NCI-H82 treated with DMSO at 0.1 percent for 48 hours (cell line): ENCODE data around the gene AGPAT1.
"Not testable (repeated sequence)": the region's sequence is repeated elsewhere in the genome, so short reads cannot be mapped to it uniquely, and the experiment has no call there.

Experiments used
- DNase-seq: peaks from one replicate; lab custom pipeline; 2025; ENCODE audit not compliant: unreplicated experiment; lab: John Stamatoyannopoulos, UW

The AGPAT1 gene, protein sequence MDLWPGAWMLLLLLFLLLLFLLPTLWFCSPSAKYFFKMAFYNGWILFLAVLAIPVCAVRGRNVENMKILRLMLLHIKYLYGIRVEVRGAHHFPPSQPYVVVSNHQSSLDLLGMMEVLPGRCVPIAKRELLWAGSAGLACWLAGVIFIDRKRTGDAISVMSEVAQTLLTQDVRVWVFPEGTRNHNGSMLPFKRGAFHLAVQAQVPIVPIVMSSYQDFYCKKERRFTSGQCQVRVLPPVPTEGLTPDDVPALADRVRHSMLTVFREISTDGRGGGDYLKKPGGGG

DNA sequence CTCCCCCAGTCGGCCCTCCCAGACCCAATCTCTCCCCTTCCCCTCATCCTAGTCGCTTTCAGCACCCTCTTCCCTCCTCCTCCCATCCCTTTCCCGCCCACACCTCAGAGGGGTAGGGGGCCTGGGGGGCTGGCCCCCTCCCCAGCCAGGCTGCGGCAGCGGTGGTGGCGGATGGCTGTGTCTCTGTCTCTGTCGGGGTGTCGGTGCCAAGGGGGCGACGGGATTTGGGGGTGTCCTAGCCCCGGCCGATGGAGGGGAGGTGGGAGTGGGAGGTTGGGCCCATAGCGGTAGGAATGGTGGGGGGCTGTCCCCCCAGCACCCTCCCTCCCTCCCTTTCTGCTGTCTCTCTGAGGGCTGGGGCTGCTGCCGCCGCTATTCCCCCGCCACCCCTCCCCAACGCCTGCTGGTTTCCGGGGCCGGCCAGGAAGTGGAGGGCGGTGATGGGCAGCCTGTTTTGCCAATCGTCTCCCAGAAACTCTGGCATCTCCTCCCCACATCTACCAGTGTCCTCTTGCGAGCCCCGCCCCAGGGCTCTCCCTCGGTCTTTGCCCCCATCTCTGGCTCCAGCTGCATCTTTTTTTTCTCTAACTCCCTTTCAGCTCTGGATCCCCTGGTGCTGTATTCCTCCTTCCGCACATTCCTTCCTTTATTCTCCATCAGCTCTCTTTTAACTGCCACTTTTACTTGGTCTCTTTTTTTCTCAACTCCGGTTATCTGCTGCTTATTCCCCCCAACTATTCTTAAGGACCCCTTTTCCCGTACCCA is at the start of gene AGPAT1:
TSS of gene AGPAT1 (minus strand) at position 374 of the 765 bp plus-strand sequence. CDS start 4,588 bp downstream, outside the sequence.
- peak; percentile 89 for DNase-seq

DNA sequence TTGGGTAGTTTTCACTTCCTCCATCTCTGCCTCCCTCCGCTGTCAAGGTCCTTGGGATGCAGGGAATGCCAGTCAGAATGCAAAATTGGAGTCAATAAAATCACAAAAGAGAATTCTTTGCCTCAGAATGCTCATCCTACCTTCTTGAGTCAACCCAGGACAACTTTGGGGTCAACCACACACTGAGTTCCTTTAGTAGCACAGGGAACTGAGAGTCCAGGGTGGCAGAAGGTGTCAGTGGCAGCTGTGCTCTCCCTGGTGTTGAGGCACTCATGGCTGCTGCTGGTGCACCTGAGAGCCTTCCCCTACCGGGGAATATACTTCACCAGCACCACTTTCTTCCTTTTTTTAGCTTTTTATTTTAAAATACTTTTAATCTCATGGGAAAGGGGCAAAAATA is 48.8 kb upstream of the AGPAT1 start:
- no peak for DNase-seq

DNA sequence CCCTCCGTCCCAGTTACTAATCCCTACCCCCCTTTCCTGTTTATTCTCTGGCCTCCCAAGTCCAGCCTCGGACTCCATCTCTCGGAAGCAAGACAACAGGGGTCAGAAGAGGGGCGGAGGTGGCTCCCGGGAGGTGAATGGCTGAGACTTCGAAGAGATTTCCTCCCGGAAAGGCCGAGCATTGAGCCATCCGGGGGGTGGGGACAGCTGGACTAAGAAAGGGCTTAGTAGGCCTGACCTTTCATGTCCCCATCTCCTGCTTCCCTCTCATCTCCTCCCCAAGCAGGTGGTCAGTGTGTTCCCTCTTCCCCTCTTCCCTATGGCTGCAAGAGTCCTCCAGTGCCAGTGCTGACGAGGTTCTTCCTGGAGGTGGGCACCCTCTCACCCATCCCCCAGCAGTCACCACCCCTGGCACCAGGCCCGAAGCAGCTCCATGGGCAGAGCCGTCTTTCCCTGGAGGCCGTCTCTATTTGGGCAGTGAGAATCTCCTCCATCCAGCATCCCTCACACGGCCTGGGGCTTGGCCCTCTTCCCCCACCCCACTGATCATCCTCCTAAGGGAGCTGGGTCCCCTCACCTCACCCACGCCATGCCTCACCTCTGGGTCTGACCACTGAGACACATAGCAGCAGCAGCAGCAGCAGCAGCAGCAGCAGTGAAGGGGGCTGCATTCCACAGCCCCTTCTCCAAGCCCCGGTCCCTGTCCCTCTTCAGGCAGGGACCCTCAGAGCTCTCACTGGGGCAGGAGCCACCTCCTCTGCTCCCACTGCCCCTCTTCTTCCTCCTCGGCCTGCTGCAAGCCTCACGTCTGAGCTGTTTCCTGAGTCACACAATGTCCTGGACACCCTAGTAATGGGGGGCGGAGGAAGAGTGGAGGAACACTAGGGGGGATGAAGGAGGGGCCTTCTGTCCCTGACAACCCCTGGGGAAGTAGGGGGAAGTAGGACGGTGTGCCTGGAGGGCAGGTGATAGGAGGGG is 47.7 kb upstream of the AGPAT1 start, which contains the start of gene NOTCH4:
TSS of gene NOTCH4 (minus strand) at position 810 of the 978 bp plus-strand sequence. CDS start at position 671, 139 bp downstream.
- DNase-seq: no peak

DNA sequence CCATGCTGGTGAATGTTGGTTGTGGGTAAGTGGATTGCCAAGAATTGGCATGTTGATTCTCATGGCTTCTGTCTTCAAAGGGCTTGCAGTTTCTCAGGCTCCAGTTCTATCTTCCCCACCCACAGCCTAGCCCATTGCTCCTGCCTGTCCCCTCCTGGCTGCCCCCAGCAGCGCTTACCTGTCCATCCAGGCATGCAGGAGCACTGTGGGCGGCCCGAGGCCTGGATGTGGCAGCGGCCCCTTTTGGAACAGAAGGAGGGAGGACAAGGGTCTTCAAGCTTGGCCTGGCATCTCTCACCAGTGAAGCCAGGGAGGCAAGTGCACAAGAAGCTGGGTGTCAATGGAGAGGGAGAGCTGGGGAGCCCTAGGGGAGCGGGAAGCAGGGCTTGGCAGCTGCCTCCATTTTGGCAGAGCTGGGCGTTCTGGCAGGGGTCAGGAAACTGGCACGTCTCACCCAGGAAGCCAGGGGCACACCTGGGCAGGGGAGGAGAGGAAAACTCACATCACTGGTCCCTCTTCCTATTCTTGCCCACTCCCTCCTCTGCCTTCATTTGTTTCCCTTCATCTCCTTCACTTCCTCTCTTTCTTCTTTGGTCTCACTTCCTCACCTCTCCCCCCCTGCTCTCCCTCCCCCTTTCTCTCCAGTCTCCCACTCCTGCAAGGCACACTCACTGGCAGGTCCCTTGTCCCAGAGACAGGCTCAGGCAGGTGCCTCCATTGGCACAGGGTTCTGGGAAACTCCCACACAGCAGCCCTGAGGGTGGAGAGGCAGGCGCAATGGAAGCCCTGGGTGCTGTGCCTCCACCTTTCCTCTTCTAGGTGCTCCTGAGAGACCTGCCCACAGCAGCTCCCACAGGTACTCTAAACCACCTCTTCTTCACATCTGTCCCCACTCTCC is 46.7 kb upstream of the AGPAT1 start:
- no peak for DNase-seq

DNA sequence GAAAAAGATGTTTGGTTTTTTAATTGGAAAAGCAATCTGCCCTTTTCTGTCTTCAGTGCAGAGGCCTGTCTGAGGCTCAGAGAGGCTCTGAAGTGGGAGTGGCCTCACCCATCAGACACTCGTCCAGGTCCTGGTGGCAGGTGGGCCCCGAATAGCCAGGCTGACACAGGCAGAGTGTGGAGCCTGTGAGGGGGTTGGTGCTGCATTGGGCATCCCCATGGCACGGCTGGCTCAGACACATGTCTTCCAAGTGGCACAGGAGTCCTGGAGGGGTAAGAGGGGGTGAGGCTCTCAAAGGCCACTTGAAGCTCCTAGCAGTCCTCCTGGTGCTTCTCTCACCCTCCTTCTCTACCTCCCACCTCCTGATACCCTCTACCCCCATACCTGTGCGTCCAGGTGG is 44.1 kb upstream of the AGPAT1 start:
- no peak for DNase-seq

DNA sequence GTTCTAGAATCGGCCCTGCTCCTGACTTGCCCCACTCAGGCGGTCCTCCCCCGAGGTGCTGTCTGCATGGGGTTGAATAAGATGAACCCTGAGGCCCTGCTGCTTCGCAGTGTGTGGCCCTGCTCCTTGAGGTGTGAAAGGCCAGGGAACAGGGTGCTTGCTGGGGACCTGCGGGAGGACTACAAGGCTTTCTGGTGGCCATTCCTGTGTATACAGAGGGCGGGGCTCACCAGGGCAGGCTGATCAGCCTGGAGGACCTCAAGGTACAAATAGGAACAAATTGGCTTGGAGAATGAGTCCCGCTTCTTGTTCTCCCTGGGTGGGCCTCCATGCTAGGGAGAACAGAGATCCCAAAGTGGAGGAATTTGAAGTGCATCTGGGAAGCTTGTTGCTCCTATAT is 42.3 kb upstream of the AGPAT1 start:
- DNase-seq: no peak

DNA sequence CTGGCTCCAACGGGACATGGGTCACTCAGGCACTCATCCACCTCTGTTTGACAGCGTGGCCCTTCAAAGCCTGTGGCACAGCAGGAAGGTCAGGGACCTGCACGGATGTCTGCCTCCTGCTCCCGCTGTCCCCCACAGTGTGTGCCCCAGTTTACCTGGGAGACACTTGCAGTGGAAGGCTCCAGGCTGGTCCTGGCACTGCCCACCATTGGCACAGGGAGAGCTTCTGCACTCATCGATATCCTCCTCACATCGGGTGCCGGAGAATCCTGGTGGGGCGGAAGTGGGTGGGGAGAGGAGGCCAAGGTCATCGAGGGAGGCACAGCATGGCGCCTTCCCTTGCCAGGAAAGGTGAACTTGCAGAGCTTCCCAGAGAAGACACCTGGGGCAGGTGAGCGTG is 41.1 kb upstream of the AGPAT1 start:
- no peak for DNase-seq

DNA sequence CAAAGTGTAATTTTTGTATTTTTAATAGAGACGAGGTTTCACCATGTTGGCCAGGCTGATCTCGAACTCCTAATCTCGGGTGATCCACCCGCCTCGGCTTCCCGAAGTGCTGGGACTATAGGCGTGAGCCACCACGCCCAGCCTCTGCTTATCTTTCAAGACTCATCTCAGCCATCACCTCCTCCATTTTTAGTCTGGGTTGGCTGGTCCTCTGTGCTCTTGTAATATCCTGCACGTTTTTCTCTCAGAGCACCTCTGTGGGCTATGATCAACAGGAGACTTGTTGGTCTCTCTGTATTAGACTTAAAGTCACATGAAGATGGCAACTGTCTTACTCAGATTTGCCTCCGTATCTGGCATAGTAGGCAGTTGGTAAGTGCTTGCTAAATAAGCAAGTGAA is 40.4 kb upstream of the AGPAT1 start:
- DNase-seq: no peak

DNA sequence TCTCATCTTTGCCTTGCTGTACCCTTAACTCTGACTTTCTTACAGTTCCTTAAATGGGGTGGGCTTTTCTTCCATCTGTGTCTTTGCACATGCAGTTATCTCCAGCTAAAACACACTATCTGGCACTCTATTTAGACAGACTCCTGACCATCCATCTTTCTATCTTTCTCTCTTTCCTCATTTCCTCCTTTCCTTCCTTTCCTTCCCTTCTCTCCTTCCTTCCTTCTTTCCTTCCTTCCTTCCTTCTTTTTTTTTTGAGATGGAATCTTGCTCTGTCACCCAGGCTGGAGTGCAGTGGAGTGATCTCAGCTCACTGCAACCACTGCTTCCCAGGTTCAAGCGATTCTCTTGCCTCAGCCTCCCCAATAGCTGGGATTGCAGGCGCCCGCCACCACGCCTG is 39.7 kb upstream of the AGPAT1 start:
- DNase-seq: no peak

DNA sequence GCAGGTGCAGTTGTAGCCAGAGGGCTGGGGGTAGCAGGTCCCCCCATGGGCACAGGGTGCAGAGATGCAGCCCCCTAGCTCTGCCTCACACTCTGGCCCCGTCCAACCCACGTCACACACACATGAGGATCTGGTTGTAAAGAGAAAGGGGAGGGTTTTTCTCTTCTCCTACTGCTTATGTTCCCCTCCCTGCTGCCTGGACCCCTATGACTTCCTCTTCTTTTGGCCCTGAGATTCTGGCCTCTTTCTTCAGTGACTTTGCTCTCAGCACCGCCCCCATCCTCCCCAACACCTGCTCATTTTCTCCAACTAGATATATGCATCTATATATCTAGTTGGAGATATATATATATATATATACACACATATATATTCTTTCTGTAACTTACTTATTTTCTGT is 38.2 kb upstream of the AGPAT1 start:
- DNase-seq: no peak

DNA sequence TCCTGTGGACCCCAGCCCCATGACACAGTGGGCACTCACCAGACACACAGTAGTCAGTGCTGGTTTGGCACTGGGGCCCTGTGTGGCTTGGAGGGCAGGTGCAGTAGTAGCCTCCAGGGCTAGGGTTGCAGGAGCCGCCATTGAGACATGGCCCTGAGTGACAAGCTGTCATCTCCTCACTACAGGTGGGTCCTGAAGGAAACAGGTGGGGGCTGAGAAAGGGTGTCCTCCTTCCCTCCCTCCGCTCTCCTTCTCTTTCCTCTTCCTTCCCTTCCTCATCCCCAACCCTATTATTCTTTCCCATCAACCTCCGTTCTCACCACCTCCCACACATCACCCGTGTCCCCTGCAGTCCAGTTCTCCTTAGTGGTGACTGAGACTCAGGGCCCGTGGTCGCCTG is 37.8 kb upstream of the AGPAT1 start:
- no peak for DNase-seq

DNA sequence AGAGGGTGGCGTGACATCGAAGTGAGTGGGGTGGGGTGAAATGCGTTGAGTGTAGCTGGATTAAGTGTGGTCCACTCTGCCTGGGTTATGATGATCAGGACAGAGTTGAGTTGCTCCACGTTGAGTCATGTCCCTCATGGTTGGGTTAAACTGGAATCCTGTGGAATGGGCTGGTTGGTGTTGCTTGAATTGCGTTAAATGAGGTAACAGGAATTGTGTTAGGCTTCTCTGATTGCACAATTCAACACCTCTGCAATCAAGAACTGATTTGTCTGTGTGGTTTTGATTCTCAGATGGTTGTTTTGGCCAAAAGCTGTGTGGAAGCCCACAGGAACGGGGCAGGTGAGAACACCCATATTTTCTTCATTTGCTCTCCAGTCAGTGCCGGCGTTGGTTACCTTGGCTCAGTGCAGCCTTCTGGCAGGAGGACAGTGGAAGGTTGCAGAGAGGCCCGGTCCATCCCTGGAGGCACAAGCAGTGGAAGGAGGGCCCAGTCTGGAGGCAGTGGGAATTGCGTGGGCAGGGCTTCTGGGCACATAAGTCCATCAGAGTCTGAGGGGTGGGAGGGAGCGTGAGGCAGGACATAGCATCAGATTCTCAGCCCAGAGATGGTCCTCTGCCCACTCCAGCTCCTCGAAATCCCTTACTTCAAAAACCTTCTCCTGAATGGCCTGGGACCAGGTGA is 36.3 kb upstream of the AGPAT1 start:
- DNase-seq: no peak

DNA sequence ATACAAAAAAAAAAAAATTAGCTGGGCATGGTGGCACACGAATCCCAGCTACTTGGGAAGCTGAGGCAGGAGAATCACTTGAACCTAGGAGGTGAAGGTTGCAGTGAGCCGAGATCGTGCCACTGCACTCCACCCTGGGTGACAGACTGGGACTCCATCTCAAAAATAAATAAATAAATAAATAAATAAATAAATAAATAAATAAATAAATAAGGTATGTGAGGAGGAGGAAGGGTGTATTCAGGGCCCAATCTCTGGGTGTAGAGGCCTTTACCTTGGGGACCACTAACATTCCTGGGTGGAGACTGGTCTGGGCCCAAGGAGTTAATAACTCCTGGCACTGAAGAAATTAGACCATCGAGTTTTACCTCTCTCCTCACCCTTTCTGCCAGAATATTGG is 35.5 kb upstream of the AGPAT1 start:
- DNase-seq: not testable (repeated sequence)

DNA sequence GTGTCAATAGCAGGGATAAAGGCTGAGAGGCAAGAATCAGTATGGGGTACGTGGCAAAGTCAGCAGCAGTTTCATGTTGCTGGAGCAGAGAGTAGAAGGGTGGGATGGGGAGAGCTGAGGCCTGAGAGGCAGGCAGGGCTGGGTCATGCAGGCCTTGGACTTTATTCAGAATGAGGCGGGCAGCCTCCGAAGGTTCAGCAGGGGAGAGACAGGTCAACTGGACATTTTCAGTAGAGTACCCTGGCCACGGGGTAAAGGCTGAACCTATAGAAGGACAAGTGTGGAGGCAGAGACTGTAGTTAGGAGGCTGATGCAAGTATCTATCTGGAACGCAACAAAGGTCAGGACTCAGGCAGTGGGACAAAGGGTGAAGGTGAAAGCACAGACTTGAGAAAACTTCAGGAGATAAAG is 34.3 kb upstream of the AGPAT1 start:
- DNase-seq: no peak

DNA sequence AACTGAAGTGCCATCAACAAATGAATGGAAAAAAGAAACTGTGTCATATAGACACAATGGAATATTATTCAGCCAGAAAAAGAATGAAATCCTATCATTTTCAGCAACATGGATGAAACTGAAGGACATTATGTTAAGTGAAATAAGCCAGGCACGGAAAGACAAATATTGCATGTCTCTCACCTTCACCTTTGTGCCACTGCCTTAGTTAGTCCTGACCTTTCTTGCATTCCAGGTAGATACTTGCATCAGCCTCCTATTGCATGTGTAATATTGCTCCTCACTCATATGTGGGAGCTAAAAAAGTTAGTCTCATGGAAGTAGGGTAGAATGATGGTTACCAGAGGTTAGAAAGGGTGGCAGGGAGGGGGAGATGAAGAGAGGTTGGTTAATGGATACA is 33.1 kb upstream of the AGPAT1 start:
- DNase-seq: no peak

DNA sequence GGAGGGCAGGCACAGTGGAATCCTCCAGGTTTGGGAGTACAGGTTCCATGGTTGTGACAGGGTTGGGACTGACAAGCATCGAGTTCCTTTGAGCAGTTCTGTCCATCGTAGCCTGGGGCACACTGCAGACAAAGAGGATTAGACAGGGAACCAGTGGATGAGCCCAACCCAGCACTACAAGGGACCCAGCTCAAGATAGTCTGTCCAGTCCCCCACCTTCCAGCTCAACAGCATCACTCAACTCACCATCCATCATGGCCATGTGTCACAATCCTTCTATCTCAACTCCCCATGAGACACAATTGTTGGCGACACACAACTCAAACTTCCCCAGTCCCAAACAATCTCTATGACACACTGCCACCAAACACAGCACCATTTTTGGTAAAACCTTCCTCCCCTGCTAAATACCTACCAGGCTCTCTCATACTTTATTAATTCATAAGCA is 28.4 kb upstream of the AGPAT1 start:
- no peak for DNase-seq

DNA sequence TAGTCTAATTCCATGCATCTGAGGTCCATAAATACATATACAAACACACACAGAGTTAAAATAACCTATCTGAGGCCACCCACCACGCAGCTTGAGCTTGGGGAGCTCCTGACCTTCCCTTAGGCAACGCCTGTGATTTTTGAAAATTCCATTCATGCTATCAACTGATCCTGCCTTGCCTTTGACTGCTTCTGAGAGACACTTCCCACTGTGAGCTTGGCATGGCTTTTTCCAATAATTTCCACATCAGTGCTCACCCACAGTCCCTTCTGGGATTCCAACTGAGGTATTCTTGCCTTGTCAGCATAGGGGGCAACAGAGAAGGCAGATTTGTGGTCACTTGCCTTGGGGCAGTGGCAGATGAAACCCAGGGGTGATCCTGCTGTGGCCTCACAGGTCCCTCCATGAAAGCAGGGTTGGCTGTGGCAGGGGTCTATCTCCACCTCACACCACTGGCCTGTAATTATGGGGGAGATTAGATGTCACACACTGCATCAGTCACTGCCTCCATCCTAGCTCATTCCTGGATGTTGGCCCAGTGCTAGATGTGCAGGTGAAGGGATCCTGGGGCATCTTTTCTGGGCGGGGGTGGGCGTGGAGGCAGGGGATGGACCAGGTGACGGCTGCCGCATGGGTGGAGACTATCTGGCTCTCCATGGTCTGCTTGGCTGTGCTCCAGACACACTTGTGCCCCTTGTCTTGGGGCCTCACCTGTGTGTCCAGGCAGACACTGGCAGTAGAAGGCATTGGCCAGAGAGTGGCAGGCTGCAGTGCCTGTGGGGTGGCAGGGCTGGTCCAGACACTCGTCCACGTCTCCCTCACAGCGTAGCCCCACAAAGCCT is 27.8 kb upstream of the AGPAT1 start:
- no peak for DNase-seq

DNA sequence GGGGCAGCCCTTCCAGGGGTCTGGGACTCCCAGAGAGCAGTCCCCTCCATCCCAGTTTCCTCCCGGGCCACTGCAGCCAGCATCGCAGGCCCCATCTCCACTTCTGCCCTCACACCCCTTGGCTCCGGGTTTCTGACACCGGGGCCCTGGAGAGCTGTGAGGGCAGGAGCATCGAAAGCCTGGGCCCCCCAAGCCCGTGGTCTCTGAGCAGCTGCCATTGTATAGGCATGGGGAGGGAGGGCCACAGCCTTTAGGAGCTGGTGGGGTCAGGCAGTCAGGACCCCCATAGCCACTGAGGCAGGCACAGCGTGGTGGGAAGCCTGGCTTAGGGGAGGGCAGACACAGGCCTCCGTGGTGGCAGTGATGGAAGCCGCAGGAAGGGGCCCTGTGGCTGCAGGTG is 26.3 kb upstream of the AGPAT1 start:
- no peak for DNase-seq
